Measurements from ENCODE around the gene PDGFD.

Gene PDGFD

DNA sequence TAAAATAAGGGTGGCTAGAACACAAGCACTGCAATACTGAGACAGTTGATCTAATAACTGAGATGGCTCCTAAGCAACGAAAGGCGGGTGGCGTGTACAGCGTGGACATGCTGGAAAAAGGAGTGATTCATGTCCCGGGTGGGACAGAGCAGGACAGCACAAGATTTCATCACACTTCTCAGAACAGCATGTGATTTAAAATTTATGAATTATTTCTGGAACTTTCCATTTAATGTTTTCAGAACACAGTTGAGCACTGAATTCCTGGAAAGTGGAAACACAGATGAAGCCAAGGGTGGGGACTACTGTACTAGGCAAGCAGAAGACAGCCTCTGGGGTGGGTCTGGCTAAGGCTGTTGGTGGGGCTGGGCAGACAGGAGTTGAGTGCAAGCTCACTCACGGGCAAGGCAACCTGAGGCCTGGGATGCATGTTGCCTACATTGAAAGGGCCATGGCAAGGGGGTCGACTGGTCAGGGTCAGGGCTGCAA is 293.1 kb downstream of the PDGFD start:
- DNase-seq (no peak), ATAC-seq (ENCODE audit: insufficient read depth, low read depth) (no peak)
- Histone ChIP-seq H3K4me1 (ENCODE audit: insufficient read depth, low read length) (peaks cover 22% of the 10 kb centered on the region), H3K27me3 (ENCODE audit: insufficient read depth, low read length, poor library complexity) (no peaks in the 10 kb centered on the region), H3K4me2 (ENCODE audit: insufficient read depth, low read length) (no peak overlapping the region), H3K9me3 (ENCODE audit: insufficient read depth, low read length, severe bottlenecking) (no peaks in the 10 kb centered on the region), H2AFZ (ENCODE audit: low read depth, low read length) (no peak overlapping the region), H3K27ac (ENCODE audit: low read length) (no peak overlapping the region), H3K9ac (ENCODE audit: low read depth, low read length) (no peak overlapping the region), H3K79me2 (ENCODE audit: insufficient read depth, low read length) (no peaks in the 10 kb centered on the region), H4K20me1 (ENCODE audit: insufficient read depth, low read length) (no peaks in the 10 kb centered on the region), H3K4me3 (ENCODE audit: low read depth in 1 of 2, low read length in 2 of 2) (no peak overlapping the region), H3K36me3 (ENCODE audit: insufficient read depth, low read length) (no peaks in the 10 kb centered on the region)
- no peak for TF ChIP-seq EZH2 (IDR thresholded peaks at IDR 0.05; ENCODE audit: borderline replicate concordance, low read depth, low read length, severe bottlenecking)
- TF ChIP-seq, protein P1, sequence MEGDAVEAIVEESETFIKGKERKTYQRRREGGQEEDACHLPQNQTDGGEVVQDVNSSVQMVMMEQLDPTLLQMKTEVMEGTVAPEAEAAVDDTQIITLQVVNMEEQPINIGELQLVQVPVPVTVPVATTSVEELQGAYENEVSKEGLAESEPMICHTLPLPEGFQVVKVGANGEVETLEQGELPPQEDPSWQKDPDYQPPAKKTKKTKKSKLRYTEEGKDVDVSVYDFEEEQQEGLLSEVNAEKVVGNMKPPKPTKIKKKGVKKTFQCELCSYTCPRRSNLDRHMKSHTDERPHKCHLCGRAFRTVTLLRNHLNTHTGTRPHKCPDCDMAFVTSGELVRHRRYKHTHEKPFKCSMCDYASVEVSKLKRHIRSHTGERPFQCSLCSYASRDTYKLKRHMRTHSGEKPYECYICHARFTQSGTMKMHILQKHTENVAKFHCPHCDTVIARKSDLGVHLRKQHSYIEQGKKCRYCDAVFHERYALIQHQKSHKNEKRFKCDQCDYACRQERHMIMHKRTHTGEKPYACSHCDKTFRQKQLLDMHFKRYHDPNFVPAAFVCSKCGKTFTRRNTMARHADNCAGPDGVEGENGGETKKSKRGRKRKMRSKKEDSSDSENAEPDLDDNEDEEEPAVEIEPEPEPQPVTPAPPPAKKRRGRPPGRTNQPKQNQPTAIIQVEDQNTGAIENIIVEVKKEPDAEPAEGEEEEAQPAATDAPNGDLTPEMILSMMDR (IDR thresholded peaks at IDR 0.05; ENCODE audit: borderline replicate concordance, extremely low read depth, low read length, poor library complexity, severe bottlenecking), result no peak

DNA sequence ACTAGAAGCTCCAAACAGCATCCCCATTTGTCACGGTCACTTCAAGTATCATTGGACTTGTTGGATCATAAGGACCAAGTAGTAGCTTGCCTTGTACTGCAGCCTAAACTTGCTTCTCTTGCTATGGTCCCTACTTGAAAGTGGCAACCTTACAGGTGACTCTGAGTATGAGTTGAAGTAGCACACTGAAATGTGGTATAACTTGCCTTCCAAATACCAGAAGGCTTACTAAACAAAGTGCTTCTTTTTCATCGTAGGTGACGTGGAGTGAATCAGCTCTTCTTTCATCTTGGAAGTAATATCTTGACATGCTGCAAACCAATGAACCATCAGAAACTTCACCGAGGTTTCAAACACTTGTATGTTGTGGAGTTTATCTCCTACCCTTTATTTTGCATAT is 296.5 kb downstream of the PDGFD start:
- no peak overlapping the region for H2AFZ ChIP-seq (ENCODE audit: low read depth, low read length)
- no peak overlapping the region for H3K9ac ChIP-seq (ENCODE audit: low read depth, low read length)
- TF ChIP-seq, protein P1 (IDR thresholded peaks at IDR 0.05; ENCODE audit: borderline replicate concordance, extremely low read depth, low read length, poor library complexity, severe bottlenecking), result no peak
- no peak for TF ChIP-seq EZH2 (IDR thresholded peaks at IDR 0.05; ENCODE audit: borderline replicate concordance, low read depth, low read length, severe bottlenecking)
- peaks cover 9% of the 10 kb centered on the region for H3K4me1 ChIP-seq (ENCODE audit: insufficient read depth, low read length)
- no peak overlapping the region for H3K4me3 ChIP-seq (ENCODE audit: low read depth in 1 of 2, low read length in 2 of 2)
- no peaks in the 10 kb centered on the region for H3K9me3 ChIP-seq (ENCODE audit: insufficient read depth, low read length, severe bottlenecking)
- ATAC-seq (ENCODE audit: insufficient read depth, low read depth) (no peak), DNase-seq (no peak)
- no peak overlapping the region for H3K4me2 ChIP-seq (ENCODE audit: insufficient read depth, low read length)
- H3K36me3 ChIP-seq (ENCODE audit: insufficient read depth, low read length), result no peaks in the 10 kb centered on the region
- no peak overlapping the region for H3K27ac ChIP-seq (ENCODE audit: low read length)
- no peaks in the 10 kb centered on the region for H4K20me1 ChIP-seq (ENCODE audit: insufficient read depth, low read length)
- H3K27me3 ChIP-seq (ENCODE audit: insufficient read depth, low read length, poor library complexity), result no peaks in the 10 kb centered on the region
- no peaks in the 10 kb centered on the region for H3K79me2 ChIP-seq (ENCODE audit: insufficient read depth, low read length)

DNA sequence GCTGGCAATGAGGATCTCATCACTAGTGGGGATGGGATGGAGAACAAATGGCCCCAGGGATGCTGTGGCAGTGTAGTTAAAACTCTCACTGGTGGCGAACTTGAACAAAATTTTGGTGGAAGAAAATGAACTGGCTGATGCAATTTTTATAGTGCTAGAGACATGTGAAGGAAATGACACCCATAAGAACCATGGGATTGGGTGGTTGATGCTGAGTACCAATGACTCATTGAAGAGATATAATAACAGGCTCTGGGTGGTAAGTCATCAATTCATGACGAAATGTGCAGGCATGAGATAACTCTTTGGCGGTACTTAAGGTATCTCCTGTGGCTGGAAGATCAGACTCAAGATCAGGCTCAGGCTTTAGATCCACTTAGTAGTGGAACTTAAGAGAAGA is 300.4 kb downstream of the PDGFD start:
- H3K36me3 ChIP-seq (ENCODE audit: insufficient read depth, low read length), result no peaks in the 10 kb centered on the region
- H3K4me1 ChIP-seq (ENCODE audit: insufficient read depth, low read length), result no peaks in the 10 kb centered on the region
- no peak overlapping the region for H3K4me2 ChIP-seq (ENCODE audit: insufficient read depth, low read length)
- no peaks in the 10 kb centered on the region for H4K20me1 ChIP-seq (ENCODE audit: insufficient read depth, low read length)
- TF ChIP-seq, protein P1 (IDR thresholded peaks at IDR 0.05; ENCODE audit: borderline replicate concordance, extremely low read depth, low read length, poor library complexity, severe bottlenecking), result no peak
- no peak for TF ChIP-seq EZH2 (IDR thresholded peaks at IDR 0.05; ENCODE audit: borderline replicate concordance, low read depth, low read length, severe bottlenecking)
- no peak overlapping the region for H2AFZ ChIP-seq (ENCODE audit: low read depth, low read length)
- H3K27ac ChIP-seq (ENCODE audit: low read length), result no peak overlapping the region
- no peaks in the 10 kb centered on the region for H3K9me3 ChIP-seq (ENCODE audit: insufficient read depth, low read length, severe bottlenecking)
- no peak overlapping the region for H3K4me3 ChIP-seq (ENCODE audit: low read depth in 1 of 2, low read length in 2 of 2)
- no peak overlapping the region for H3K9ac ChIP-seq (ENCODE audit: low read depth, low read length)
- H3K79me2 ChIP-seq (ENCODE audit: insufficient read depth, low read length), result no peaks in the 10 kb centered on the region
- no peak for DNase-seq
- no peaks in the 10 kb centered on the region for H3K27me3 ChIP-seq (ENCODE audit: insufficient read depth, low read length, poor library complexity)
- no peak for ATAC-seq (ENCODE audit: insufficient read depth, low read depth)

DNA sequence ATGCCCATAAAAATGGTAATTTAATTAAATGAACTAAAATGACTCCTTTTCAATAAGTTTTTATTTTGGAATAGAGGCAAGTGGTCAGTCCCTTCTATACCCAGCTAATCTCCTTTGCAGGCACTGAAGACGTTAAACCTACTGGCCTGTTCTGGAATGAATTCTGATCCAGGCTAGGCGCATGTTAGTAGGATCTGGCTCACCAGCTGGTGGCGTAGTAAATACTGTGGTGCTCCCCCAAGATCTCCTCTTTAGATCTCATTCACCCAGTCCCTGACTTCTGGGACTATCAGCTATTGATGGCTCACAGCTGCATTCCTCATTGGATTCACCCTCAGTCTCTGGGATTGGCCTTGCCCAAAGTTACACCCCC is 301.2 kb downstream of the PDGFD start:
- ATAC-seq (ENCODE audit: insufficient read depth, low read depth) (no peak), DNase-seq (no peak)
- H2AFZ ChIP-seq (ENCODE audit: low read depth, low read length), result no peak overlapping the region
- H4K20me1 ChIP-seq (ENCODE audit: insufficient read depth, low read length), result no peaks in the 10 kb centered on the region
- H3K4me2 ChIP-seq (ENCODE audit: insufficient read depth, low read length), result no peak overlapping the region
- no peaks in the 10 kb centered on the region for H3K27me3 ChIP-seq (ENCODE audit: insufficient read depth, low read length, poor library complexity)
- TF ChIP-seq, protein P1 (IDR thresholded peaks at IDR 0.05; ENCODE audit: borderline replicate concordance, extremely low read depth, low read length, poor library complexity, severe bottlenecking), result no peak
- TF ChIP-seq EZH2 (IDR thresholded peaks at IDR 0.05; ENCODE audit: borderline replicate concordance, low read depth, low read length, severe bottlenecking), result no peak
- no peak overlapping the region for H3K9ac ChIP-seq (ENCODE audit: low read depth, low read length)
- H3K36me3 ChIP-seq (ENCODE audit: insufficient read depth, low read length), result no peaks in the 10 kb centered on the region
- no peaks in the 10 kb centered on the region for H3K4me1 ChIP-seq (ENCODE audit: insufficient read depth, low read length)
- H3K79me2 ChIP-seq (ENCODE audit: insufficient read depth, low read length), result no peaks in the 10 kb centered on the region
- no peaks in the 10 kb centered on the region for H3K9me3 ChIP-seq (ENCODE audit: insufficient read depth, low read length, severe bottlenecking)
- H3K4me3 ChIP-seq (ENCODE audit: low read depth in 1 of 2, low read length in 2 of 2), result no peak overlapping the region
- H3K27ac ChIP-seq (ENCODE audit: low read length), result no peak overlapping the region
